ENCODE results near the gene GNS.
"Not testable (repeated sequence)": the region's sequence is repeated elsewhere in the genome, so short reads cannot be mapped to it uniquely, and the experiment has no call there.

GNS gene

DNA sequence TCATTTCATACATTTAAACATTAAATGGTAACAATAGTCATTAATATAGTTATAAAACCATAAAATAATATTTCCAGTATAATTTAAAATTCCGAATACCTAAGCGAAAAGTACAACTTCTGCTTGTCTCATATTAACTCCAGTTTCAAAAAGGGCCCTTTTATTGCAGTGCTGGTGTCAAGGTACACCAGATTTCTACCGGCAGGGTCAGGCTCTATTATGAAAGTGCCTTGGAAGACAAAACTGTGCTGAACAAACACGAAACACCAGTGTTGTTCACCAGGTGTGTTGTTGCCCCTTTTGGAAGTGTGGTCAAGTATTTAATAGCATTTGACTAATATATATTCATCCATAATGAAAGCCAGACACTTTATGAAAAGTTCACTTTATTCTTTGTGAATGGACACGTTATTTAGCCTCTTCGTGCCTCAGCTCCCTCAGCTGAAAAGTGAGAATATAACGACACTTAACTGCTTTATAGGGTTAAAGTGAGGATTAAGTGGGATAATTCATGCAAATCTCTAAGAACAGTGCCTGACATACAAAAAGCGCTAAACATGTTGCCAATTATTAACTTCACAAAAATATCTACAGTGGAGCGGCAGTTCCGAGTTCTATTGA is 20.3 kb upstream of the GNS start:
- DNase-seq = no peak

DNA sequence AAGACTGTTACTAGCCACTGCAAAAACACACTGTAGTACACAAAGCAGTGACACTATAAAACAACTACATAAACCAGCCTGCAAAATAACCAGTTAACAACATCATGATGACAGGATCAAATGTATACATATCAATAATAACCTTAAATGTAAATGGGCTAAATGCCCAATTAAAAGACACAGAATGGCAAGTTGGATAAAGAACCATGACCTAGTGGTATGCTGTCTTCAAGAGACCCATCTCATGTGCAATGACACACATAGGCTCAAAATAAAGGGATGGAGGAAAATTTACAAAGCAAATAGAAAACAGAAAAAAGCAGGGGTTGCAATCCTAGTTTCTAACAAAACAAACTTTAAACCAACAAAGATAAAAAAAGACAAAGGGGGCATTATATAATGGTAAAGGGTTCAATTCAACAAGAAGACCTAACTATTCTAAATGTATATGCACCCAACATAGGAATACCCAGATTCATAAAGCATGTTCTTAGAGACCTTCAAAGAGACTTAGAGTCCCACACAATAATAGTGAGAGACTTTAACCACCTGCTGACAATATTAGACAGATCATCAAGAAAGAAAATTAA is 16.0 kb upstream of the GNS start:
- DNase-seq = not testable (repeated sequence)

GRCh38 chr12:64773386-64773785 is 14.2 kb upstream of the GNS start:
- no peak for DNase-seq

GRCh38 chr12:64767495-64767894 is 8.3 kb upstream of the GNS start:
- DNase-seq = no peak

DNA sequence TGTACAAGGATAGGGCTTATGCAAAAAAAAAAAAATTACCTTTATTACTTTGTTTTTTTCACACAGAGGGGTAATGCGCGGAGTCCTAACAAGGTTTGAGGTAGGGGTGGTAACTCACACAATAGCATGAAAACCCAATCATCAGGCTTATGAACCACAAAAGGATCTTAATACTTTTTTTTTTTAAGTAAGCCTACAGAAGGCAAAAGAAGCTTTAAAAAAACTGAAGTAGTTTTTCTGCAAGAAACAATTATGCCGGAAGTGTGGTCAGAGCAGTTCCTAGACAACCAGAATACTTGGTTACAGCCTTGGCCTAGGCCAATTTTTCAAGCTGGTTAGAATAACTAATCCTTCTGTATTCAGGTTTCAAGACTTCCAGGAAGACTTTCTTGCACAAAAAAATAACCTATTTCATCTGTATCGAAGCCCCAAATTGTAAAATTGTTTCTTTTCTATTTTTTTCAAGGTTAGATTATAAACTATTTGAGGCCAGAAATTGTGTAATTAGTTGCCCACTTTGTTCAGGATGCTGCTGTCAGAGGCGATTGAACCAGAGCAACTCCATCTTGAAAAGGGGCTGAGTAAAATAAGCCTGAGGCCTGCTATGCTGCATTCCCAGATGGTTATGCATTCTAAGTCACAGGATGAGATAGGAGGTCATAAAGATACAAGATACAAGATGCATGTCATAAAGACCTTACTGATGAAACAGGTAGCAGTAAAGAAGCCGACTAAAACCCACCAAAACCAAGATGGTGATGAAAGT is 1.8 kb upstream of the GNS start:
- DNase-seq = no peak

DNA sequence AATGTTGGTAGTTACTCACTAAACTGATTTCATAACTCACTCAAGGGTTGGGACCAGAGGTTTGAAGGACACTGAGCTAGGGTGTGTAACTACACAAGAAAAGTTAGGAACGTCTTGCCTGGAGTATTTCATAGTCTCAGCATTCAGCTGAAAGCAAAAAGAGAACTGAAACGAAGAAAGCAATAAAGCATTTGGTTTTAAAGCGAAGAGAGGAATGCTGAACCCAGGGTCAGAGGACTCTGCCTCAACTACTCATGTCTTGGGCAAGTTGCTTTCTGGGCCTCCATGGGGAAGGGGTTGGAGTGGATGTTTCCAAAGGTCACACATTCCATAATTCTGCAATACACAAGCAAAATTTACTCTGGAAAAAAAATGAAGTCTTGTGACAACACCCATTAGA is 1.4 kb downstream of the GNS start:
- no peak for DNase-seq

DNA sequence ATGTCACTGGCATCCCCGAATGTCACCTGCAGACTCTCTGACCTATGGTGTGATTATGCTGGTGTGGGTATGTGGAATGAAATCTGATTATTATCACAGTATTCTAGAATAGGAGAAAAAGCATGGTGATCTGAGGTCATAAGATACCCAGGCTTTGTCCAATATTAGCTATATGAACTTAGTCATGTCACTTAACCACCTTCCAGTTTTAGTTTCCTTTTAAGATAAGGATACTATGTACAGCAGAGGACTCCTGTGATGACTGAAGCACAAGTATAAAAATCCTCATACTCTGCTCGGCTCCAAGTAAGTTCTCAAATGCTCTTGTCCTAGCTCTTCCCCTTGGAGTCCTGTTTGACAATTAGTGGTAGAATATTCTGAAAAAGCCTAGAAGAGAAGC is 2.8 kb downstream of the GNS start:
- no peak for DNase-seq

DNA sequence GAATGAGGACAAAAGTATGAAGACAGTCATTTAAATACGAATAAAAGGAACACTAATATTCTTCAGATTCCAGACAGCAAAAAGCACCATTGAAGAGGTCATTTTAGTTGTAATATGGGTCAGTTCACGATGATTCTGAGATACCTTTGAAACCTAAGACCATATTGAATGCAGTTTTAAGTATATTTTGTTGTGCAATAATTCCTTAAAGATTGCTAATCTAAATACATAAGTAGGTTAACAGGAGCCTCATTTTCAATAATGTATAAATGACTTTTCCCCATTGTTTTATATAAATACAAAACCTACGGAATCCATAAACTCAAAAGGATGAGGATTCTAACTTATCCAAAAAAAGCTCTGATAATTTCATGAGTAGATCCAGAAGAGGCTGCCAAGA is 5.8 kb downstream of the GNS start:
- no peak for DNase-seq

DNA sequence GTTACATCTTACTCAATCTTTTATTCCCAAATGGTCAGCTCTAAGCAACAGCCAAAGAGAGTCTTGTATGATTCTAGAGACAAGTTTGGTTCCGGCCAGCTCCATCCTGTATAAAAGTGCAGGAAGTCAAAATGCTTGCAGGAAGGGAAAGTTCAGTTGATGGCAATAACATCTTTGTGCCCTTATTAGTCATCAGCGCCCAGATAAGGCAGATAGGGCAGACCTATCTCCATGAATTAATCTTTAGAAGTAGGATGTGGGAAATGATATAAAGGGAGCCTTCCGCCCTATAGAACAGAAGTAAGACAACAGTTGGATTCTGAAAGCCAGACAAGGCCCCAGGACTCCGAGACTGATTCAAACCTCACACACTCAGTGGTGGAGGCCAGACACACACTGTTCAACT is 6.4 kb downstream of the GNS start:
- no peak for DNase-seq

- DNase-seq = no peak
Measured at GRCh38 chr12:64752032-64752431, 7.2 kb downstream of the GNS start.

DNA sequence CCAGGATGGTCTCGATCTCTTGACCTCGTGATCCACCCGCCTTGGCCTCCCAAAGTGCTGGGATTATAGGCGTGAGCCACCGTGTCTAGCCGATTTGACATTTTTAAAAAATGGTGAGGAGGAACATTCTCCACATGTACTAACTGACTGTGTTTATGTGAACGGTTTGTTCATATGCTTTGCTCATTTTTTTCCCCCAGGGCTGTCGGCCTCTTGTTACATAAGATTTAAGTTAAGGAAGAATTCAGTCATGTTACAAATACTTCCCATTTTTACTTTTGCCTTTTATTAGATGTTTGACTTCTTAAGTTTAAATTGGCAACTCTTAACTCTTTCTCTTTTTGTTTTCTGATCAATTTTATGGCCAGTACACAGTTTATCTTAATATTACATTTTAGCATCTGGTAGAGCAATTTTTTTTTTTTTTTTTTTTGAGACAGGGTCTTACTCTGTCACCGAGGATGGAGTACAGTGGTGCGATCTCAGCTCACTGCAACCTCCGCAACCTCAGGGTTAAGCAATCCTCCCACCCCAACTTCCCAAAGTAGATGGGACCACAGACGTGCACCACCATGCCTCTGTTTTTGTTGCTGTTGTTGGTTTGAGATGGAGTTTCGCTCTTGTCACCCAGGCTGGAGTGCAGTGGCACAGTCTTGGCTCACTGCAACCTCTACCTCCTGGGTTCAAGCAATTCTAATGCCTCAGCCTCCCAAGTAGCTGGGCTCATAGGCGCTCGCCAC is 9.6 kb downstream of the GNS start:
- no peak for DNase-seq

GRCh38 chr12:64747695-64748094 is 11.5 kb downstream of the GNS start:
- DNase-seq = no peak

- DNase-seq = no peak
Measured at GRCh38 chr12:64746663-64747062, 12.5 kb downstream of the GNS start.

- no peak for DNase-seq
Measured at GRCh38 chr12:64745980-64746379, 13.2 kb downstream of the GNS start.

DNA sequence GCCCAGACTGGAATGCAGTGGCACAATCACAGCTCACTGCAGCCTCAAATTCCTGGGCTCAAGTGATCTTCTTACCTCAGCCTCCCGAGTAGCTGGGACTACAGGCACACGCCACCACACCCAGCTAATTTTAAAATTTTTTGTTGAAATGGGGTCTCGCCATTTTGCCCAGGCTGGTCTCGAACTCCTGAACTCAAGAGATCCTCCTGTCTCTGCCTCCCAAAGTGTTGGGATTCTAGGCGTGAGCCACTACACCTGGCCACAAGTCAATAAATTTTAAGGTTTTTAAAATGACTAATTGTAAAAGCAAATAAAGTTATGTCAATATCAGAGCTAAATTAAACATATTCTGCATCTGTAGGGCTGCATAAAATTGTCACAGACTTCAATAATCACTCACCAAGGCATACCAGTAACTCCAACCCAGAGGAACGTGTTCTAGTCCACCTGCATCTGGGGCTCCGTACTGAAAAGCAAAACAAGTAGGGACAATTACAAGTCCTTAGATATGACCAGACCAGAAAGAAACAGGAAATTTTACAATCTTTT is 13.9 kb downstream of the GNS start:
- DNase-seq = no peak

- no peak for DNase-seq
Measured at GRCh38 chr12:64744422-64745258, 14.6 kb downstream of the GNS start.

GRCh38 chr12:64743206-64743605 is 16.0 kb downstream of the GNS start:
- no peak for DNase-seq

DNA sequence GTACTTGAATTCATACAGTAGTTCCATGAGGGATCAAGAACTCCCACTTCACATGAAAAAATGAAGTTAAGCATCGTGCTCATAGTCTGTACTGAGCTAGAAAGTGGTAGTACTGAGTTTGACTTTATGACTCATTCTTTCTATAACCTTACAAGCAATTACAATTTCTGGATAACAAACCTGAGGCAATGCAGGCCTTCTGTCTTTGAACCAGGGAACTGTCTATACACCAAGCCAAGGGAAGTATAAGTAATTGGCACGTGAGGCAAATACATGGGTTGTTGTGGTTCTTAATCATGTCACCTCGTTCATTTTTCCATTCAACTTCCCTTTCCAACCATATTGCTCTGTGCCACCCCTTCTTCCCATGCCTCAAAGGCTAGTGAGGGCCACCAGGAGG is 16.8 kb downstream of the GNS start:
- no peak for DNase-seq

GRCh38 chr12:64740646-64741045 is 18.6 kb downstream of the GNS start:
- no peak for DNase-seq

- DNase-seq = no peak
Measured at GRCh38 chr12:64739778-64740177, 19.4 kb downstream of the GNS start.

GRCh38 chr12:64737539-64737938 is 21.7 kb downstream of the GNS start:
- peak in 1 of 2 experiments; percentile 38 for DNase-seq

DNA sequence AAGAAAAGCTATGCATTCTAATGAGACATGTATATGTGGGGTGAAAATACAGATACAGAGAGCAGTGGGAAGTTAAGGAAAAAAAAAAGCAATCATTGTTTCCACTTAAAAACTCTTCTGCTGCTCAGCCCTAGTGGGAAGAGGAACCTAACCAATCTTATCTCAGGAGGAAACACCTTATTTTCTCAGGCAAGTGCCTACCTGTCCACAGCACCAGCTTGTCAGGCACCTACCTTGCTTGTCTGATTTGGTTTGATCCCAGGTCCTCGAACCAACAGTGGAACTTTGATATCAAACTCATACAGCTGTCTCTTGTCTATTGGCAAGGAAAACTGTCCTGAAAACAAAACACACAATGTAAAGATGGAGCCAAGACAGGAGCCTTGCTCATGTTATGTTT is 22.4 kb downstream of the GNS start:
- DNase-seq = no peak

DNA sequence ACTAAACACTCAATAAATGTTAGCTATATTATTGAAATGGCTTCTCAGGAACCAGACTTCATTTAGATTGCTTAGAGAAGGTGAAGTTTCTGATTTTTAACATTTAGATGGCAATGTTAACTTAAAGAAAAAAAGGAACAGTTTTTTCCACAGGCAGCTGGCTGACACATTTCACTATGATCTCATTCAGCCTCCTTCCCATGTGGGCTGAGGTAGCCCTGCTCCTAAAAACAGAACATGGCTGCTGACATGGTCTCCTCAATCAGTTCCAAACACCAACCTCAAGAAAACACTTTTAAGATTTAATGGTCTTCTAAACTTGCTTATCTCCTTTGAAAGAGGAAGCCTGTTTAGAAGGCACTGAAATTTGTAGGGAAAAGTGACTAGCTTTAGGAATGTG is 23.8 kb downstream of the GNS start:
- DNase-seq = no peak
